ENCODE results near the gene HPS4.

DNA sequence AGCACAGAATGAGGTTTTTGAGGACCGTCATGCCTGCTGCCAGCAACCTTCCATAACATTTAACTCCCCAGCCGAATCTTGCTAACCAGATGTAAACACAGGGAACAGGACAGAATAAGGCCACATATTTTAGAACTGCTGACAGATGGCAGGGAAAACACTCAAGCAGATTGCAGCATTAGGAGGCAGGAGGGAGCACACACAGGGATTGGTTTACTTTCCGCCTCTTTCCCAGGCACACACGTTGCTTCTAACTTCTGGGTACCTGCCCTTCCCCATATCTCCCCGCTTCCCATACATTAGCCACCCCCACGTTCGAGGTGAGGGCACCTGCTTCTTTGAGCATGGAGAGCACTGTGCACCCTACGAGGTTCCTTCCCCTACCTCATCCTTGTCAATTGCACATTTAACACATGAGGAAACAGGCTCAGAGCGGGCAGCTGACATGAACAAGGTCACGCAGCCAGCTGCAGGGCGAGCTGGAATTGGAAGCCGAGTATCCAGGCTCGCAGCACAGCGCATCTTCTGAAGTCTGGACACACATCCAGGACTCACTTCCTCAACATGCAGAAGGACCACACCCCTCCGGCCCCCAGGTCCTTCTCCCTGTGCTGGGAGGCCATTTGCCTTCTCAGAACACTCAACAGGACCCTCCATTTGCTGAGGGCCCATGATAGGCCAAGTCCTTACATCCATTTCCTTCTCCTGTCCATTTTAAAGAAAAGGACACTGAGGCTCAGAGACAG lies 35.8 kb downstream of the HPS4 start:
- no peak for TF ChIP-seq POLR2AphosphoS5 (IDR thresholded peaks at IDR 0.05; ENCODE audit: insufficient read depth in 1 of 2, low read depth in 1 of 2)
- TF ChIP-seq CTCF (IDR thresholded peaks at IDR 0.05): no peak
